ENCODE measurements around the gene CEP250.

DNA sequence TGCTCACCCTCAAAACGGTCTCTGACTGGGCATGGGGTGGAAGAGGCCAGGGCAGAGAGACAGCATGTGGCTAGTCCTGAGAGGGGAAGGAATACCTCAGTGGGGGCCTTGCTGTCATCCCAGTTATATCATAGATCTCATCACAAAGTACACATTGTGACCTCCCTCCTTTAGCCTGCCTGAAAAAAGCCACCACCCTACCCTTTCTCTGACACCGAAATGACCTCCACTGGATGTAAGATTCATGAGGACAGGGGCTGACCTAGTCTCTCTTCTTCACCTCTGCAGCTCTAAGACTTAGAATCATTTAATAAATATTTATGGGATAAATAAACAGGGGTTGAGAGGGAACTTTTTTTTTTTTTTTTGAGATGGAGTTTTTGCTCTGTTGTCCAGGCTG is 74.2 kb downstream of the CEP250 start, which contains the start of gene C20orf173:
- TF ChIP-seq, protein P1, sequence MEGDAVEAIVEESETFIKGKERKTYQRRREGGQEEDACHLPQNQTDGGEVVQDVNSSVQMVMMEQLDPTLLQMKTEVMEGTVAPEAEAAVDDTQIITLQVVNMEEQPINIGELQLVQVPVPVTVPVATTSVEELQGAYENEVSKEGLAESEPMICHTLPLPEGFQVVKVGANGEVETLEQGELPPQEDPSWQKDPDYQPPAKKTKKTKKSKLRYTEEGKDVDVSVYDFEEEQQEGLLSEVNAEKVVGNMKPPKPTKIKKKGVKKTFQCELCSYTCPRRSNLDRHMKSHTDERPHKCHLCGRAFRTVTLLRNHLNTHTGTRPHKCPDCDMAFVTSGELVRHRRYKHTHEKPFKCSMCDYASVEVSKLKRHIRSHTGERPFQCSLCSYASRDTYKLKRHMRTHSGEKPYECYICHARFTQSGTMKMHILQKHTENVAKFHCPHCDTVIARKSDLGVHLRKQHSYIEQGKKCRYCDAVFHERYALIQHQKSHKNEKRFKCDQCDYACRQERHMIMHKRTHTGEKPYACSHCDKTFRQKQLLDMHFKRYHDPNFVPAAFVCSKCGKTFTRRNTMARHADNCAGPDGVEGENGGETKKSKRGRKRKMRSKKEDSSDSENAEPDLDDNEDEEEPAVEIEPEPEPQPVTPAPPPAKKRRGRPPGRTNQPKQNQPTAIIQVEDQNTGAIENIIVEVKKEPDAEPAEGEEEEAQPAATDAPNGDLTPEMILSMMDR (IDR thresholded peaks at IDR 0.05; ENCODE audit: insufficient read depth, low read length) = no peak
- no peak for TF ChIP-seq POLR2AphosphoS5 (IDR thresholded peaks at IDR 0.05; ENCODE audit: low read depth)
- TF ChIP-seq, protein P2, sequence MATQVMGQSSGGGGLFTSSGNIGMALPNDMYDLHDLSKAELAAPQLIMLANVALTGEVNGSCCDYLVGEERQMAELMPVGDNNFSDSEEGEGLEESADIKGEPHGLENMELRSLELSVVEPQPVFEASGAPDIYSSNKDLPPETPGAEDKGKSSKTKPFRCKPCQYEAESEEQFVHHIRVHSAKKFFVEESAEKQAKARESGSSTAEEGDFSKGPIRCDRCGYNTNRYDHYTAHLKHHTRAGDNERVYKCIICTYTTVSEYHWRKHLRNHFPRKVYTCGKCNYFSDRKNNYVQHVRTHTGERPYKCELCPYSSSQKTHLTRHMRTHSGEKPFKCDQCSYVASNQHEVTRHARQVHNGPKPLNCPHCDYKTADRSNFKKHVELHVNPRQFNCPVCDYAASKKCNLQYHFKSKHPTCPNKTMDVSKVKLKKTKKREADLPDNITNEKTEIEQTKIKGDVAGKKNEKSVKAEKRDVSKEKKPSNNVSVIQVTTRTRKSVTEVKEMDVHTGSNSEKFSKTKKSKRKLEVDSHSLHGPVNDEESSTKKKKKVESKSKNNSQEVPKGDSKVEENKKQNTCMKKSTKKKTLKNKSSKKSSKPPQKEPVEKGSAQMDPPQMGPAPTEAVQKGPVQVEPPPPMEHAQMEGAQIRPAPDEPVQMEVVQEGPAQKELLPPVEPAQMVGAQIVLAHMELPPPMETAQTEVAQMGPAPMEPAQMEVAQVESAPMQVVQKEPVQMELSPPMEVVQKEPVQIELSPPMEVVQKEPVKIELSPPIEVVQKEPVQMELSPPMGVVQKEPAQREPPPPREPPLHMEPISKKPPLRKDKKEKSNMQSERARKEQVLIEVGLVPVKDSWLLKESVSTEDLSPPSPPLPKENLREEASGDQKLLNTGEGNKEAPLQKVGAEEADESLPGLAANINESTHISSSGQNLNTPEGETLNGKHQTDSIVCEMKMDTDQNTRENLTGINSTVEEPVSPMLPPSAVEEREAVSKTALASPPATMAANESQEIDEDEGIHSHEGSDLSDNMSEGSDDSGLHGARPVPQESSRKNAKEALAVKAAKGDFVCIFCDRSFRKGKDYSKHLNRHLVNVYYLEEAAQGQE (IDR thresholded peaks at IDR 0.05; ENCODE audit: insufficient replicate concordance, low read depth) = no peak
- TF ChIP-seq SPI1 (IDR thresholded peaks at IDR 0.05; ENCODE audit: borderline replicate concordance, low read depth) = no peak
- no peak for TF ChIP-seq GABPA (IDR thresholded peaks at IDR 0.05; ENCODE audit: low read depth)

Data from HL-60 (cell line).